ENCODE measurements around the gene SLC6A3.
"Not testable (repeated sequence)": the region's sequence is repeated elsewhere in the genome, so short reads cannot be mapped to it uniquely, and the experiment has no call there.

Gene SLC6A3

DNA sequence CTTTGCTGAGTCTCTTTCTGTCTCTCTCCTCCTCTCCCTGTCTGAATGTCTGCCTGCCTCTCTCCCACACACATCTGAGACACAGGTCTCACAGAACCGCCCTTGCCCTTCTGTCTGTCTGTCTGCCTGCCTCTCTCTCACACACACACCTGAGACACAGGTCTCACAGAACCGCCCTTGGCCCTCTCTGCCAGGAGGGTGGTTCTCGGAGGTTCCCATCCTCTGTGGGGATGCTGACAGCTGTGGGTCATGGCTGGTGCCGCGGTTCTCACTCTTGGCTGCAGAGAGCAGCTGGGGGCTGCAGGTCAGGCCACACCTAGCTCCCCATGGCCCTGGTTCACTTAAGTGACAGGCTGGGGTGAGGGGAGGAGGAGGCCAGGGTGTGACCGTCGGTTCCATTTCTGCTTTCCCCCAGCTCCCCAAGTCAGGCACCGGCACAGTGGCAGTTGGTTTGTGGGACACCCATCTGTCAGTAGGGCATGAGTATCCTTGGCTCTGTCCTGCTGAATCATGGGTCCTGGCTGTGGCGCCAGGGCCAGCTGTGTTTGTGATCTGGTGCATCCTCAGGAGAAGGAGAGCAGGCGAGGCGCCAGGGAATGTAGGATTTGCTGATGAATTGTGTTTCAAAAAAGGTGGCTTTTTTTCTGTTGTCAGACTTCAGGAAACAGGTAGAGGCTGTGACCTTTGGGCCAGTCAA is 58.0 kb downstream of the SLC6A3 start:
- no peak for DNase-seq (ENCODE audit: low spot score)

DNA sequence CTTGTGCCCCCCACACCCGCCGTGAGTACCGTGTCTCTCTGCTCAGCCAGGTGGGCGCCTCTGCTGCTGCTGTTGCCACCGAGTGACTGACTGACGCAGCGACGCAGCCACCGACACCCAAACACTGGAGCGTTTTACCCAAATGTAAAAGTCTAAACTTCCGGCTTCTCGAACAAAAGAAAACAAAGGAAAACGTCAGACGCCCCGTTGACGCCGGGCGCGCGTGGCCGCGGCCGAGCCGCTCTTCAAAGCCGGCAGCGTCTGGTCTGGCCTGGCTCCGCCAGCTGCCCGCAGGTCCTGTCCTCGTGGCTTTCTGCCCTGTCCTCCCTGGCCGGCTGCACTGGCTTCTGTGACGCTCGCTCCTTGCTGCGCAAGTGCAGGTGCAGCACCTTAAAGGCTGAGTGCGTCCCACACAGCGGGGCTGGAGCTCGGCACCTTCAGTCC is 58.9 kb downstream of the SLC6A3 start:
- peak; percentile 78 for DNase-seq (ENCODE audit: low spot score)

DNA sequence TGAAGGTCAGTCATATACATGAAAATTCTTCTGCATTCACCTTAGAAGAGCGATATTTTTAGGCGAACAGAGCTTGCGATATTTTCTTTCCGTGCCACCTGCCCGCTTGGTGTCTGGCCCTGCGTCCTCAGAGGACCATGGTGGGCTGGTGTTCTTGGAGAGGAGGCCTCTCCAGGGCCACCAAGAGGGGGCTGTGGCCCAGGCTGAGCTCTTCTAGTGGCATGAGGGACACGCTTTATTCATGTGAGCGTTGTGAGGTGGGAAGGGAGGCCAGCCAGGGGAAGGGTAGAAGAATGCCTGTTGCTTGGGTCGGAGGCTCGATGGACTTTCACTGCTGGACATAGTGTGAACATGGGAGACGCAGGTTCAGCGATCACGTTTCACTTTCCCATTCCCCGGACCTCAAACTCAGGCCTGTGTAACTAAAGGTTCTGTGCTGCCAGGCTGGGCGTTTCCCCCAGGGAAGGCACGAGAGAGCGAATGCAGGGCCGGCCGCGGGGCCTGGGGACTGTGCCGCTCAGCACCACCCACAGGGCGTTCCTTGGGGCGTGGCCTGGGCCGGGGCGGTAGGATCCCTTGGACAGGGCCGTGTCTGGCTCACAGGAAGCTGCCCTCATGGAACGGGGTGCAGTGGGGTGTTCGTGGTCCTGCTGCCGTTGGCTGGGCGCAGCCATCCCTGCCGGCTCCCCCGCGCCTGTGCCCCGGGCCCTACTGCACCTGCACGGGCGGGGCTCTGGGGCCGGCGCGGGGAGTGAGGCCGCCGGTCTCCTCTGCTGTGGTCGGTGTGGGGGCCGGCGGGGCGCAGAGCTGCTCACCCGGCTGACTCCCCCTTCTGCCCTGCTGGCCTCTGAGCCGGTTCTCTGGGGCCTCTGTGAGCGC is 59.6 kb downstream of the SLC6A3 start:
- DNase-seq (ENCODE audit: low spot score): peak; percentile 82

DNA sequence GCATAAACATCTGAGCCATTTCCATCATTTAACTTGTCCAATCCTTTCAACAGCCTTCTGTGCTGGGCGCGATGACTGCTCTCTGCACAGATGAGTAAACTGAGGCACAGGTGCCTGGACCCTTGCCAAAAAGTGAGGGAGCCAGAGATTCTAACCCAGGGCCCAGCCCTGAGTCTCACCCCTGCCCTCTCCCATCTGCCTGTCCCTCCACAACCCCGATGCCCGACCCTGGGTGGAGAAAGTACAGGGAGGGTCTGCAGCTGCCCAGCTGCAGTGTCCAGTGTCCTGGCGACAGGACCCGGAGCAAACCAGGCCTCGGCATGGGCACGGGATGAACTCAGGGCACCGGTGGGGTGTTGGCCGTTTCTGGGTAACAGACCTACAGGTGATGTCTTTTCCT is 60.7 kb downstream of the SLC6A3 start:
- no peak for DNase-seq (ENCODE audit: low spot score)

DNA sequence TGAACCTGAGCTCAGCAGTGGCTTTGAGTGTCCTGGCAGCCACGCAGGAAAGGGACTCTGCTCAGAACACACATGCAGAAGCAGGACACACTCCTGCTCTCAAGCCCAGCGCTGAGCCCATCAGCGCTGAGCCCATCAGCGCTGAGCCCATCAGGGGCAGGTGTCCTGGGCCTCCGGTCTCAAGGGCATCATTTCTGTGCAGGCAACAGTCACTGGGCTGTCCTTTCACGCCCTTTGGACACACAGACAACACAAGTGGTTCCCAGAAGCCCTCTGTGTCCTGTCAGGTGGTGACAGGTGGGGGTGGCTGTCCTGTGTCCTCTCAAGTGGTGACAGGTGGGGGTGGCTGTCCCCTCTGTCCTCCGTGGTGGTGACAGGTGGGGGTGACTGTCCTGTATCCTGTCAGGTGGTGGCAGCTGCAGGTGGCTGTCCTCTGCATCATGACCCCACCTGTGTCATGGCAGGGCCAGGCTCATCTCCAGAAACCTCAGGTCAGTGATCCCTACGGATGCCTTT is 61.3 kb downstream of the SLC6A3 start:
- DNase-seq (ENCODE audit: low spot score): no peak

DNA sequence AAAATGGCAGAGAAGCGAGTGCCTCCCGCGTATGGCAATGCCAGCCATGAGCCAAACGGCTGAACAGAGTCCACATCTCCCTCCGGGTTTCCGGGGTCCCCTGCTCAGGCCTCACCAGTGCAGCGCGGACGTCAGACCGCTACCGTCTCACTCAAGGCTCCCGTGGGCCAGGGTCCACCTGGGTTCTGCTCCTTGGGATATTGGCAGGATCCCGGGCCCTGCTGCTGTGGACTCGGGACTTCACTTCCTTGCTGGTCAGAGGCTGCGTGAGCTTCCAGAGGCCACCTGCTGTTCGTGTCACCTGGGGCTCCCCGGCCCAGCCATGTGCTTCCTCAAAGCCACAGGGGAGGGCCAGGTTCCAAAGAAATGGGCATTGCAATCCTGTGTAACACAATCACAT is 61.9 kb downstream of the SLC6A3 start:
- DNase-seq (ENCODE audit: low spot score): no peak

DNA sequence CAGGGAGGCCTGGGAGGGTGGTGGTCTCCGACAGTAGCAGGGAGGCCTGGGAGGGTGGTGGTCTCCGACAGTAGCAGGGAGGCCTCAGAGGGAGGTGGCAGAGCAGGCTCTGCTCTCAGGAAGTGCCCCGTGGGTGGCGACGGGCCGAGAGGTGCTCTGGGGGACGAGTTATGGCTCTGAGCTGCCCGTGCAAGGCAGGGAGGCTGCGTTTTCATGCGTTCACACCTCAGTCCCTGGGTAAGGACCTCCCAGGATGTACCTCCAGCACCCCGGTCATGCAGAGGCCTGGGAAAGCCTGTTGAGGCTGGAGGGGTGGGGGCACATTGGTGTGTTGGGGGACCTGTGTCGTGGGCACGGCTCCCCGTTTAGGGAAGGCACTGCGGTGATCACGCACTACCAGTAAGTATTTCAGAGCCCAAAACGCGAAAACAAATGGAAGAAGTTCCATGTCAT is 63.0 kb downstream of the SLC6A3 start:
- DNase-seq (ENCODE audit: low spot score): no peak

DNA sequence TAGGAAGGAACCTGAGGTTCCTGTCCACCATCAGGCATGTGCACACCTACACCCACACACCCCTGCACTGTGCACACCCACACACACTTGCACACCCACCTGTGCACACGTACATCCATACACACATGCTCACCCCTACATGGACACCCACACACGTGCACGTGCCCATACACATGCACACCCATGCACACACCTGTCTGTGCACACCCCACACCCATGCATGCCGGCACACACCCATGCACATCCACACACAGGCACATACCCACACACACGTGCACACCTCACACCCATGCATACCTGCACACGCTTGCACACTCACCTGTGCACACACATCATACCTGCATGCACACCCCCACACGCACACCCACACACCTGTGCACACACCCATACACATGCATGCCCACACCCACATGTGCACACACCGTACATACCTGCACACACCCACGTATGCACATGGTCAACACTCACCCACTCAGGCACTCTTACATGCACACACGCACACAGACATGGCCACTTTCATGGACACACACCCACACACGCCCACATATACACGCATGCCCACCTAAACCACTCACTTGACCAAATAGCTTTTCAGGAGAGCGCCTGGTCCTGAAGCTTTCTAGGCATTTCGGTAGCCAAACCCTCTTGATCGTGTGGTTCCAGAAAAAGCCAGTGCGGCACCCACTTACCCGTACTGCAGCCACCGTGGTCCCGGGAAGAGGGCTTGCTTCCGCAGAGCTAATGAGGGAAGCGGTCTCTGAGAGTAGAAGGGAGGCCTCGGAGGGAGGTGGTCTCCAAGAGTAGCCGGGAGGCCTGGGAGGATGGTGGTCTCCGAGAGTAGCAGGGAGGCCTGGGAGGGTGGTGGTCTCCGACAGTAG is 63.6 kb downstream of the SLC6A3 start:
- DNase-seq (ENCODE audit: low spot score): no peak

DNA sequence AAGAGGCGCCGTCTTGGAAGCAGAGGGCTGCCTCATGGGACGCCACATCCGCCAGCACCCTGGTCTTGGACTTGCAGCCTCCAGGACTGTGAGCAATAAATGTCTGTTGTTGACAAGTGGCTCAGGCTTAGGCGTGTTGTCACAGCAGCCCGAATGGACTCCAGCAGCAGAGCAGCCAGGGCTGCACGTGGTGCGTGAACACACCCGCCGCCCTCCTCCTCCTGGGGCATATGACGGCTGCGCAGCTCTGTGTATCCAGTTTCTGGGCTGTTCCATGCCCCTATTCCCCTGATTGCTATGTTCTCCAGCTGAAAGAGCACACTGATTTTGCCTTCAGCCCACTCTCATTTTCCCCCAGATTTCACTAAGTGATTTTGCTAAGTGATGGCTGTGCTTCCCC is 64.3 kb downstream of the SLC6A3 start:
- no peak for DNase-seq (ENCODE audit: low spot score)

DNA sequence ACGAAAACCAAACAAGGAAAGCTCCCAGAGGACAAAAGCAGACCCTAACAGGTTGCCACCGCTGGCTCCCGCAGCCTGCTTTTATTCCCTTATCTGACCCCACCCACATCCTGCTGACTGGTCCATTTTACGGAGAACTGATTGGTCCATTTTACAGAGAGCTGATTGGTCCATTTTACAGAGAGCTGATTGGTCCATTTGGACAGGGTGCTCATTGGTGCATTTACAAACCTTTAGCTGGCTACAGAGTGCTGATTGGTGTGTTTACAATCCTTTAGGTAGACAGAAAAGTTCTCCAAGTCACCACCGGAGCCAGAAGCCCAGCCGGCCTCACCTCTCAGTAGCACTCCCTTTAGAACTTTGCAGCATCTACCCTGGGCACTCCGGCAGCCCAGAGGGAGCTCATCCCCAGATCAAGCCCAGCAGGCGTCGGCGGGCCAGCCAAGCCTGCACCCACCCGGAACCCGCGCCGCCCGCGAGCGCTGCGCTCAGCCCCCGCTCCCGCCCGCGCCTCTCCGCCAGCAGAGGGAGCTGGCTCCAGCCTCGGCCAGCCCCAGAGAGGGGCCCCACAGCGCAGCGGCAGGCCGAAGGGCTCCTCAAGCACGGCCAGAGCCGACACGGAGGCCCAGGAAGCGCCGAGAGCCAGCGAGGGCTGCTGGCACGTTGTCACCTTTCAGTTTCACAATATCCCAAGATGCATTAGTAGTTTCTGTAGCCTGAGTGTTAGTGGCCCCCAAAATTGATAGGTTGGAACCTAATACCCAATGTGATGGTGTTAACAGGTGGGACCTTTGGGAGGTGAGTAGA is 65.0 kb downstream of the SLC6A3 start:
- peak; percentile 56 for DNase-seq (ENCODE audit: low spot score)

DNA sequence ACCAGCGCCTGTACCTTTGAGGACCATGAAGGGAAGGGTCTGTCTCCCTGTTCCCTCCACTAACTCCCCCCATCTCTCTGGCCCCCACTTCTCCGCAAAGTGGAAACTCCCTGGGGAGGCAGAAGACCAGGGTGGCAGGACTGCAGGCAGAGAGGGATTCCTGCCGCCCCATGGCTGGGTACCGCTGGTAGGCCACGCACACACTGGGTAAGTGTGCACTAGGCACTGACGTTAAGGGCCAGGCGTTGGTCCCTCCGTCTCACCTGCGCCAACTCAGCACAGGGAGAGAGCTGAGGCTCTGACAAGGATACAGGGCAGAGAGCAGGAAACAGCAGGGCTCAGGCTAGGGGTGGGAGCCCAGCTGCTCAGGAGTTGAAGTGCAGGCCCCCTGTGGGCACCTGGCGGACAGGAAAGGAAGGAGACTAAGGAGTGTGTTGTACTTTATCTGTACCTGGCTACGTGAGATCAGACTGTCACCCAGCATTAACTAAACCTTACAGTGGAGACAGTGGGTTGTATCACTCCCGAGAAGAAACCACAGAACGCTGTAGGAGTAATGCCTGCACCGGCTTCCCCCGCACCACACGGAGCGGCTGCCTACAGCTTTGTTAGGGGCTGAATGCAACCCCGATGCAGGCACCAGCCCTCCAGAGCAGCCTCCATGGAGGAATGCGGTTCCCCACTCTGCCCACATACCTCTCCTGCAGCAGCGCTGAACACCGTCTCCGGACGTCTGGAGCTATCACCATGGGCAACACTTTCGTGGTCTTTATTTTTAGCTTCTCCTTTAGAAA is 66.2 kb downstream of the SLC6A3 start:
- DNase-seq (ENCODE audit: low spot score): no peak

DNA sequence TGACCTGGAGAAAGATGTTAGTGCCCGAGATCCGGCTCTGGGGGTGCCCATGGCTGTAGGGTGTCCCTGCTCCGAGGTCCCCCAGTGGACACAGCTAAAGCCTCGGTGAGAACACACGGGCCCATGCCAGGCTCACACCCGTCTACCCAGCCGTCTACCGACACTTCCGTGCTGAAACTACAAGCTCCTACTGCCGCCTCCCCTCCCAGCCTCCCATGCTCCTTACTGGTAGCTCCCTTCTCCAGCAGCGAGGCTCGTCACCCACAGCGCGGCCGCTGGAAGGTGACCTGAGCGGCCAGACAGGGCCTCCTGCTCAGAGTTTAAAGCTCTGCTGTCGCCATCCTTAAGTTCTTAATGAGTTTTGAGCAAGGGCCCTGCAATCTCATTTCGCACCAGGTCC is 67.1 kb downstream of the SLC6A3 start:
- no peak for DNase-seq (ENCODE audit: low spot score)

DNA sequence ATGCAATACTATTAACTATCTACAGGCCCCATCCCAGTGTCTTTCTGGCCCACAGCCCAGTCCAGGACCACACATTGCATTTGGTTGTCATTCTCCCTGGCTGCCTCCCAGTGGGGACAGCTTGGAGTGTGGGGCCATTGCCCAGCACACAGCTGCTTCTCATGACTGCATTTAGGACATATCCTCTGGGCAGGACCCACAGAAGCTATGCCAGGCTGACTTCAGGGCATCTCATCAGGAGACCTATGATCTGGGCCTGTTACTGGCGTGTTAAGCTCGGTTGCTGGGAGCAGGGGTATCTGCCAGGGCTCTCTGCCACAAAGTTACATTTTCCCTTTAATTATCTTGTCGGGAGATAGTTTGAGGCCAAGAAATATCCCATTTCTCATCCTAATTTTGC is 68.3 kb downstream of the SLC6A3 start:
- DNase-seq (ENCODE audit: low spot score): no peak

DNA sequence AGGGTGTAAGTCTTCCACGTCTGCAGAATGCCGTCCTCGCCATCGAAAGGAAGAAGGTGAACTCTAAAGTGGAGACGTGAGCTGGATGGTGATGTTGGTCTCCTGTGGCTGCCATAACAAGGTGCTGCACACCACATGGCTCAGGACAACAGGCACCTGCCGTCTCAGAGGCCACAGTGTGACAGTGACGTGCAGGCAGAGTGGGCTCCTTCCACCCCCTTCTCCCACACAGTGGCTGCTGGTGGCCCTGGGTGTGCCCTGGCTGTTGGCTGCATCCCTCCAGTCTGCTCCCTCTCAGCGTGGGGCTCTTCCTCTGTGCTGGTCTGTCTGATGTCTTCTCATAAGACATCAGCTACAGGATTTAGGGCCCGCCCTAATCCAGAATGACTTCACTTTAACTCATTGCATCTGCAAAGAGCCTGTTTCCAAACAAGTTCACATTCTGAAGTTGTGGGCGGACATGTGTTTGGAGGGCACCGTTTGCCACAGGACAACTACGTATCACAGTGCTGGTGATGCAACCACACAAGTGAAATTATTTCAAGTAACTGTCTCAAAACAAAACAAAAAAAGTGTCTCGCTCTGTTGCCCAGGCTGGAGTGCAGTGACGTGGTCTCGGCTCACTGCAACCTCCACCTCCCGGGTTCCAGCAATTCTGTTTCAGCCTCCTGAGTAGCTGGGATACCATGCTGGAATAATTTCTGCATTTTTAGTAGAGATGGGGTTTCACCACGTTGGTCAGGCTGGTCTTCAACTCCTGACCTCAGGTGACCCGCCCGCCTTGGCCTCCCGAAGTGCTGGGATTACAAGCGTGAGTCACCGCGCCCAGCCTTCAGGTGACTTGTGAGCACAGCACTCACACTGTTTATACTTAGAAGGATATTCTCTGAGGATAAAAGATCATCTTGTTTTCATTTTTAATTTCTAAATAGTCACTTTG is 69.1 kb downstream of the SLC6A3 start:
- no peak for DNase-seq (ENCODE audit: low spot score)

DNA sequence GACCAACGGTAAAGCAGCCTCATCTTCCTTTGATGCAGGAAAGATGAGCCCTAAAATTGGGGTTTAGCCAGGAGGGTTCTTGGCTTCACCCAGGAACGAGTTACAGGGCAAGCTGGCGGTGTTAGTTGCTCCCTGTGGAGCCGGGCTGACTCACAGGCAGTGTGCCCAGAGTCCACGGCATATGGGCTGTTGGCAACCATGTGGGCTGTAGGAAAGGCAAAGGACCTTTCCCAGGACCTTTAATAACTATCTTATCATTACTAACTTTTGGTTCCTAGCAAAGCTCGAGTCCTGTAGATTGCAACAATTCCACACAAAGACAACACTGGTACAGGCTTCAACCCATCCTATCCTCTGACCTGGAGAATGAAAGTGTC is 70.6 kb downstream of the SLC6A3 start:
- DNase-seq (ENCODE audit: low spot score): no peak

DNA sequence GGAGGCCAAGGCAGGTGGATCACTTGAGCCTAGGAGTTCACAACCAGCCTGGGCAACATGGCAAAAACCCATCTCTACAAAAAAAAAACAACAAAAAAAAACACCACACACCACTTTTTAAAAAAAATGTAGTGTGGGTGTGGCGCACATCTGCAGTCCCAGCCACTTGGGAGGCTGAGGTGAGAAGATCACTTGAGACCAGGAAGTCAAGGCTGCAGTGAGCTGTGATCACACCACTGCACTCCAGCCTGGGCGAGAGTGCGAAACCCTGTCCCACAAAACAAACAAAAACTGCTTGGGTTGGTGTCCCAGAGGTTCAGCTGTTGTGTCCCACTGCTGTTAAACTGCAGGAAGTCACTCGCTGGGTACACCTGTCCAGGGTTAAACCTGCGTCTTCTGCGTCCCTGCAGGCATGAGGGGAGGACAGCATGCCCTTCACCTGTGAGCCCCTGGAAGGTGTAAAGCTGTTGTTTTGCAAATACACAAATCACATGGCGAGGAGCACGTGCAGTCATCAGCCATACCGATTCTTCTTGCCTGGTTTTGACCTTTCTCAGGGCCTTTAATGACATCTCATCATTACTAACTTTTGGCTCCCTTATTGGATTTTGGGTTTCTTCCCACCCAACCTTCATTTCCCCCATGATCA is 71.1 kb downstream of the SLC6A3 start:
- DNase-seq (ENCODE audit: low spot score): peak; percentile 8

DNA sequence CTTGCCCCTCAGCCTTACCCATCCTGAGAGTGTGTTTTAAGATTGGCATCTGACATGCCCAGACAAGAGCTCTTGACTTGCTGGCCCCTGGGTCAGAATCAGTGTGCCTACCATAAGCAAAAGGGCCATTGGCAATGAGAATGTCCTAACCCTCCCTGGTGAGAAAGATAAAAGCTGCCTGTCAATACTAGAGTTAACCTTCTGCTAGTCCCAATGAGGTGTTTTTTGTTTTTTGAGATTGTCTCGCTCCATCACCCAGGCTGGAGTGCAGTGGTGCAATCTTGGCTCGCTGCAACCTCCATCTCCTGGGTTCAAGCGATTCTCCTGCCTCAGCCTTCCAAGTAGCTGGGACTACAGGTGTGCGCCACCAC is 73.3 kb downstream of the SLC6A3 start:
- not testable (repeated sequence) for DNase-seq (ENCODE audit: low spot score)

DNA sequence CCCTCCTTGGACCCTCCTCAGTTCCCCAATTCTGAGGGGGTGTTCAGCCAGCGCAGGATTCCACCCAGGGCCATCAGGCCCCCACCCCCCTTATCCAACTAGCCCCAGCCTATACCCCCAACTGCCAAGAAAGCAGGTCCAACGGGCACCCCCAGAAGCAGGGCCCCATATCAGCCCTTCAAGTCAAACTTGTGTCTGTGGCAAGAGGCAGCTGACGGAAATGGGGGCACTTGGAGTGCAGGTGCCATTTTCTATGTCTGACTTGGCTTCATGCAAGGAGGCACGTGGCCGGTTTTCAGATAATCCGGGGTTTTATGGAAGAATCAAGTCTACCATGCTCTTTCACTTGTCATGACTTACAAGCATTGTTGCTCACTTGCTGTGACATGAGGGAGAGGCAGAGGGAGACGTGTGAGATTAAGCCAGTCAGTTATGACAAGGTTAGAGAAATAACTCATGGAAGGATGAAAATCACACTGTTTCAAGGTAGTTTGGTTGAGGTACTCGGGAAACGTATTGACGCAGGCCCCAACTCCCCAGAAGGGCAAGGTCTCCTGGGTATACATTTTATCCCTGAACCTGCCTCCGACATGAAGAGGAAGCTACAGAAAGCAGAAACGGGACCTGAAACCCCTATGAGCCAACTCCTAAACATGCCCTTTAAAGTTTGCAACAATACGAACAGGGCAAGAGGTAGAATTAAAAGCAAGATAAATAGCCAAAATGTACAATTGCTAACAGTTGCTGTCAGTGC is 73.8 kb downstream of the SLC6A3 start:
- no peak for DNase-seq (ENCODE audit: low spot score)

Data from CD4-positive, alpha-beta T cell treated with Interleukin-15 for 4 hours (primary cell).